T-helper 2 cell treated with Interferon-gamma antibody and Interleukin-4, amounts not matched to agents 100 ng/mL and 5 ng/mL, for 36 hours (primary cell): ENCODE results near the gene MTERF2. TPM values are rescaled to one million over a fixed set of nuclear protein-coding genes. Genes with fewer than 3 reads are reported as not detected.

Experiments
- intact Hi-C: fragments of 100-400 bp; cut with micrococcal nuclease; formaldehyde crosslinking; loops from one replicate; pipeline ENCODE4 v1.15.1; 2023
- total RNA-seq: library from RNA; stranded (reverse); gene quantifications from 2 replicates; pipeline ENCODE4 v1.2.3, GENCODE V29; 2022

The MTERF2 gene
- total RNA-seq, 1 donor from 2014 or later, result 4.2 TPM

- intact Hi-C loops, result loop anchor here (1.0 kb wide), 3 partner anchors 139 to 597 kb away; partner anchors contain the start of genes CRY1, POLR3B and RIC8B
Observed at GRCh38 chr12:106954462-106955376, 32.2 kb downstream of the MTERF2 start.

- intact Hi-C loops, result no loop called here
Observed at GRCh38 chr12:106953352-106954250, 33.3 kb downstream of the MTERF2 start.

GRCh38 chr12:106950591-106950990, 36.4 kb downstream of the MTERF2 start:
- intact Hi-C loops, result loop anchor here (1.0 kb wide), 1 partner anchor 27 kb away; no protein-coding TSS in a partner anchor

GRCh38 chr12:106947461-106947860, 39.5 kb downstream of the MTERF2 start:
- intact Hi-C loops, result no loop called here

DNA sequence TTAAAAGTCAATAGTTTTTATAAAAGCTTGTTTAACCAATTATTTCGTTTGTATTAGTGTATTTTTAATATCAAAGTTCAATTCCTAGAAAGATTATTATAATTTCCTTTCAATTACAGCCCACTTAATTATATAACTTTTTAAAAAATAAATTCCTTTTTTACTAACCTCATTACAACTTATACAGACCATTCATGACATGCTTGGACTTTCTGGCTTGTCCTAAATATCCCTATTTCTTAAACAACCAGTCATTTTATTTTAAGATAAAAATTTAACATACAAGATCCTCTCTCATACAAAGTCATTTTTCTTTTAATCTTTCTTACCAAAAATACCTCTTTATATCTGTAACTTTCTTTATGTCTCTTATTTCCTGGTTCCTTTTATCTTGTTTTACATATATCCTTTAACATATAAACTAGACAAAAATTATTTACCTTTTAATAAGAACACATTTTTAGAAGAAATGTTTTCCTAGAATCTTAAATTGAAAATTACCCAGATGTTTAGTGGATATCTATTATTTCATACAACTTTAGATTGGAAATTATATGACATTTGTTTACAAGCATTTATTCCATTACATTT, 41.6 kb downstream of the MTERF2 start:
- intact Hi-C loops, result no loop called here

- intact Hi-C loops, result no loop called here
Observed at GRCh38 chr12:106942775-106943174, 44.2 kb downstream of the MTERF2 start.

DNA sequence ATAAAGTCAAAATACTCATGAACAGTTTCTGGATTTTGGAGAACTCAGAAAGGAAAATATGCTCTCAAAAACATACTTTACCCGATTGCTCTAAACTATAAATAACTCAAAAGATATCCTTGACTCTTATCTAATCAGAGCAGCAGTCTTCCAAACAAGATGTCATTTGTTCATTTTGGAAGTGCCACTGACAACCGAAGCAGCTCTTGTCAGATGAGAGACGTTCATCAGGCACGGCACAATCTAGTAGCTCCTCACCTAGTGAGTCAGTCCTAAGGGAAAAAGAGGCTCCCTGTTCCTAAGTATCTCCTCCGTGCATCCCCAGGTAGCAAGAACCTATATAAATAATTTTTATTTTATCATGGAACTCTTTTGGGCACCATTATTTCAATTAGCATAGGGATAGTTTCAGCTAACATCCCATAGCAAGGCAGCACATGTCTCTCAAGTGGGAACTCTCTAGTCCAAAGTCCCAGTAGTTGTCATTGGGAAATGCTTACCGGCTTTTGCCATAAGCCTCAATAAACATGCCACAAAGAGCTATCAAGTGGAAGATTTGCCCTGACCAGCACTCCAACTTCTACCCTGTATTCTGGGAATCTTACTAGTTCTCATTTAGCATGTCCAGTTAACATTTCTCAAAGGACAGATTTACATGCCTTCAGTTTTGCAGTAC, 45.3 kb downstream of the MTERF2 start:
- intact Hi-C loops, result no loop called here

DNA sequence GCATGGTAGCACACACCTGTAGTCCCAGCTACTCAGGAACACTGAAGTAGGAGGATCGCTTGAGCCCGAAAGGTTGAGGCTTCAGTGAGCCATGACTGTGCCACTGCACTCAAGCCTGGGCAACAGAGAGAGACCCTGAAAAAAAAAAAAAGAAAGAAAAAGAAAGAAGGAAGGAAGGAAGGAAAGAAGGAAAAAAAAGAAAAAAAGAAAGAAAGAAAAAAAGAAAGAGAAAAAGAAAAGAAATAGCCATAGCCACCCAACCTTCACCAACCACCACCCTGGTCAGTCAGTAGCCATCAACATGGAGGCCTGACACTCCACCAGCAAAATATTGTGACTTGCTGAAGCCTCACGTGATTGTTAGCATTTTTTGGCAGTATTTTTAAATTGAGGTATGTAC, 52.7 kb downstream of the MTERF2 start:
- intact Hi-C loops, result no loop called here

Other genes with a start within 250 kb of the MTERF2 start
- 14.0 and 14.3 TPM in 2 replicates for gene RIC8B, start 212.5 kb downstream of the MTERF2 start, total RNA-seq
- 22.9 and 23.0 TPM in 2 replicates for gene TMEM263, start 31.2 kb downstream of the MTERF2 start, total RNA-seq
- 11.8 and 14.7 TPM in 2 replicates for gene CRY1, start 106.4 kb upstream of the MTERF2 start, total RNA-seq